C4-2B (cell line): ENCODE results near the gene RBM39.
"Not testable (repeated sequence)": the region's sequence is repeated elsewhere in the genome, so short reads cannot be mapped to it uniquely, and the experiment has no call there.

Source experiments
- H3K27ac ChIP-seq: fragments of 450-650 bp; 2 replicates; pipeline ENCODE4 v1.5.1; 2017
- CTCF ChIP-seq: fragments of 450-650 bp; conservative IDR thresholded peaks from 2 replicates; pipeline ENCODE4 v1.5.1; 2017; ENCODE audit warnings: mild to moderate bottlenecking
- ZFX ChIP-seq: fragments of 450-650 bp; IDR thresholded peaks from 2 replicates; pipeline ENCODE4 v1.6.1; 2017

Gene RBM39

DNA sequence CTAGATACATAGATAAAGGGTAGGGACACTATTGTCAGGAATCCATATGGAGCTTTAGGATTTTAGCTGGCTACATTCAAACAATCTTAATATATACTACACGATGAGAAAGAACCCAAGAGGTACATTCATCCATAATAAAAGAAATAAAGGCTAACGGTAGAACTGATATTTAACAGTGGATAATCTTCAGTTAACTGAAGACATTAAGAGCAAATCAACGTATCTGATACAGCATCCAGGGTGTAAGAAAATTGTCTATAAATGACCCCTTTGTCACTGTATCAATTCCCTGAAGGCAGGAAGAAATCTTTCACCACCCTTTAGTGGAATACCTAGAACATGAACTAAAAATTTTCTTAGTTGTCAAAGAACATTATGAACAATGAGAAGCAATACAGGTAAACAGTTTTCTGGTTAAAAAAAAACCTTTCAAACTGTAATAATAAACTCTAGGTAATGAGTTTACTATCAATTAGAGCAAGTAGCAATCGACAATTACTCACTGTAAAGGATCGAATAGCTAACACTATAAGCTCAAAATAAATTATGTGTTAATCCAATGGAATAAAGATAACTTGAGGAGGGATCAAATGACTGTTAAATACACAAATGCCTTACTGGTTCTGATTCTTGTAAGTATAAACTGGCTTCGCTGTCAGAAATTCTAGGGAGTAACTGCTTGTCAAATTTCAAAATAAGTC, 31.0 kb downstream of the RBM39 start:
- H3K27ac ChIP-seq, result no peak overlapping the region
- TF ChIP-seq CTCF, result no peak
- TF ChIP-seq ZFX, result no peak

DNA sequence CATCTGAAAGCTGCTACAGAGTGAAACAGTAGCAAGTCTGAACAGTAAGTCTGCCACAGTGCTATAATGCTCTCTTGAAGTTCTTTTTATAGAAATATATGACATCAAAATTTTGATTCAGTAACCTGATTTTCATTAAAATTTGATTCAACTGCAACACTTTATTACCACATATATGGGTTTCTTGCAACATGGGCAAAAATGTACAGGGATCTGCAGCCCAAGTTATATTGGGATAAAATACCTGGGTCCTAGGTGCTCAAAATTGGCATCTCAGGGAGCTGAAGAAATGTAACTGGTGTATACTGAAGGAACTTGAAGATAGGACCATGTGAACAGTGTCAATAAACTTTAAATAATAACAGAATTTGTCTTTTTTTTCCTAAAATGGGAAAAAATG, 32.0 kb downstream of the RBM39 start:
- no peak for TF ChIP-seq ZFX
- no peak for TF ChIP-seq CTCF
- no peak overlapping the region for H3K27ac ChIP-seq

DNA sequence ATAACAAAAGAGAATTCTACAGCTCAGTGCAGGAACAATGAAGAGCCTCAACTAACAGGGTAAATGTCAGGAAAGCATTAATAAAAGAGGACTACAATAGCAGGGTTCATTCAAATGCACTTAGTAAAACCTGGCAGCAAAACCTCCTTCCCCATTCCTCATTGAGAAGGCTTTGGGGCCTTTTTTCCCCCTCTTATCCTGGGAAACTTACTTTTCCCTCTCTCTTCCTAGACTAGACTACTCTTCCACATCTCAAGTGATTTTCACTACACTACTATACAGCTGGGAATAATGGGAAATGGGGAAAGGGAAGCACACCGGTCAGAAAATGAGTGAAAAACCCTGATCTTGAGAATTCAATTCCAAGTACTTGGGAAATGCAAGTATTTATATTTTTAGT, 32.8 kb downstream of the RBM39 start:
- no peak for TF ChIP-seq ZFX
- TF ChIP-seq CTCF, result no peak
- H3K27ac ChIP-seq, result no peak overlapping the region

DNA sequence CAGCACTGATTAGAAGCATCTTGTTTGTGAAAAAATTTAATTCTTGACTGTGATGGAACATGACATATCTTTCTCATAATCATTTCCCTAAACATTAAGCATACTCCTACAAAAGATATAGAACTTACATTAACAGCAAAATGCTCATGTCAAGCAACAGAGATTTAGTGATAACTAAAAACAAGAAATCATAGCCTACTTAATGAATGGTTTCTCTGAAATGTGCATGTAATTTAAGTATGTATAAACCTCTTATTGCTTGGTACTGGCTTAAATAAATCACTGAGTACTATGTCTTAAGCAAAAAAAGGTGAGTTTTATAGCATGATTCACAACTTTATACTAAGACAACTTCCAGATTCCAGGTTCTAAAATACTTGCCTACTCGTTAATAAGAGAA, 33.6 kb downstream of the RBM39 start:
- H3K27ac ChIP-seq, result no peak overlapping the region
- no peak for TF ChIP-seq ZFX
- TF ChIP-seq CTCF, result no peak

DNA sequence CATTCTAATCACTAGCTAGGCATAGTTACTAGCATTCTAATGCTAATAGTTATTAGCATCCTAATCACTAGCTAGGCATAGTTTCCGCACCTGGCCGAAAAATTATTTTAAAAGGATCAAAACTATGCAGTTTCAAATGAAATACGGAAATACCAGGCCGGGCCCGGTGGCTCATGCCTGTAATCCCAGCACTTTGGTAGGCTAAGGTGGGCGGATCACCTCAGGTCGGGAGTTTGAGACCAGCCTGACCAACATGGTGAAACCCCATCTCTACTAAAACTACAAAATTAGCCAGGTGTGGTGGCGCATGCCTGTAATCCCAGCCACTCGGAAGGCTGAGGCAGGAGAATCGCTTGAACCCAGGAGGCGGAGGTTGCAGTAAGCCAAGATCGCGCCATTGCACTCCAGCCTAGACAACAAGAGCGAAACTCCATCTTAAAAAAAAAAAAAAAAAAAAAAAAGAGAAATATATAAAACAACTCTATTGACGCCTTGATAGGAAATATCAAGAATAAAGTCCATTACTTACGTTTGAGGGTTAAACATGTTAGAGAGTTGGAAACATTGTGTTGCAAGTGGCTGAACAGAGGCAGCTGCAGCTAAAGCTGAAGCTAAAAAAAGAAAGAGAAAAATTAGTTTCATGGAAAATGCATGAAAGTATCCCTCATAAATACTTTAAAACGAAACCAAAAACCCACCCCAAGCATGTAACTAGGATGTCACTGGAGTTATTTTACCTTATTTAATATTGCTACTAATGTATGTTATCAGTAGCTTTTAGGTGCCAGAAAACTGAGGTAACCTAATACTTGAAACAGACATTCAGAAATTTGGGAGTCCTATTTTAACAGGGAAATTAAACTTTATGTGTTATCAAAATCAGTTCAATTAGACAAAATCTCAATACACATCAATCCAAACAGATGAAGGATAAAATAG, 35.2 kb downstream of the RBM39 start:
- H3K27ac ChIP-seq, result not testable (repeated sequence)

DNA sequence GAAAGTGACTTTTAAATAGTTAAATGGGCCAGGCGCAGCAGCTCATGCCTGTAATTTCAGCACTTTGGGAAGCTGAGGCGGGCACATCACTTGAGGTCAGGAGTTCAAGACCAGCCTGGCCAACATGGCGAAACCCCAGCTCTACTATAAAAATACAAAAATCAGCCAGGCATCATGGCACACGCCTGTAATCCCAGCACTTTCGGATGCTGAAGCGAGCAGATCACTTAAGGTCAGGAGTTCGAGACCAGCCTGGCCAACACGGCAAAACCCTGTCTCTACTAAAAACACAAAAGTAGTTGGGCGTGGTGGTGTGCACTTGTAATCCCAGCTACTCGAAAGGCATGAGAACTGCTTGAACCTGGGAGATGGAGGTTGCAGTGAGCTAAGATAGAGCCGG, 36.2 kb downstream of the RBM39 start:
- H3K27ac ChIP-seq, result not testable (repeated sequence)

GRCh38 chr20:35704514-35705261, 37.4 kb downstream of the RBM39 start:
- no peak for TF ChIP-seq ZFX
- no peak for TF ChIP-seq CTCF
- H3K27ac ChIP-seq, result no peak overlapping the region
